Adipocyte (in vitro differentiated cells): ENCODE results near the gene TRAM2.

ENCODE experiments used
- DNase-seq: peaks from one replicate; pipeline ENCODE4 v3.0.0-alpha.2; 2015; ENCODE audit warnings: low read depth
- H3K27me3 ChIP-seq: replicated peaks from 2 replicates; pipeline ENCODE4 v1.7.0; 2013; ENCODE audit warnings: mild to moderate bottlenecking, low read length, moderate library complexity; ENCODE audit not compliant: control insufficient read depth, insufficient read depth
- H3K36me3 ChIP-seq: 2 replicates; pipeline ENCODE4 v1.7.0; 2013; ENCODE audit warnings: low read length, mild to moderate bottlenecking, moderate library complexity; ENCODE audit not compliant: control insufficient read depth, insufficient read depth, severe bottlenecking
- H3K4me1 ChIP-seq: 2 replicates; pipeline ENCODE4 v1.7.0; 2013; ENCODE audit warnings: mild to moderate bottlenecking, low read length, moderate library complexity; ENCODE audit not compliant: control insufficient read depth, insufficient read depth
- H3K4me3 ChIP-seq: 2 replicates; pipeline ENCODE4 v1.7.0; 2013; ENCODE audit warnings: mild to moderate bottlenecking, low read length, moderate library complexity
- H3K9ac ChIP-seq: 2 replicates; pipeline ENCODE4 v1.7.0; 2013; ENCODE audit warnings: mild to moderate bottlenecking, low read length, moderate library complexity
- H3K9me3 ChIP-seq: 2 replicates; pipeline ENCODE4 v1.7.0; 2013; ENCODE audit warnings: mild to moderate bottlenecking, low read length, moderate library complexity; ENCODE audit not compliant: control insufficient read depth

The TRAM2 gene

GRCh38 chr6:52576392-52577021, 353 bp downstream of the TRAM2 start:
- H3K27me3 ChIP-seq, result no peaks in the 10 kb centered on the region
- H3K9me3 ChIP-seq, result no peaks in the 10 kb centered on the region
- H3K4me1 ChIP-seq, result peaks cover 51% of the 10 kb centered on the region
- peak overlapping the region; percentile 90 for H3K4me3 ChIP-seq
- peak overlapping the region; percentile 97 for H3K9ac ChIP-seq
- DNase-seq, result peak; percentile 82
- peaks cover 14% of the 10 kb centered on the region for H3K36me3 ChIP-seq

DNA sequence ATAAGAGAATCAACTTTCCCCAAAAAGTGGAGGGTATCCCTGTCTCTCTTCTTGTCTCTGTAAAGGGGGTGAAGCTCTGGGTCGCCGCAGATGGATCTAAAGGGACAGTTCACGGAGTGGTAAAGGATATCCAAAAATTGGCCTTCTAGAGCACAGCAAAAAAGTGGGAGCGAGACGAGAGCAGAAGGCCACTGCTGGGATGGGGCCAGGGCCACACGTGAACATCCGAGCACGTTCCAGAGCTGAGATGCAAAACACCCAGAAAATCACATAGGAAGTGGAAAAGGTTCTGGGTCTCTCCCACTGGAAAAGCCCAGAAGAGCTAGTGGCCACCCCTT, 837 bp downstream of the TRAM2 start:
- H3K4me1 ChIP-seq, result peaks cover 56% of the 10 kb centered on the region
- peaks cover 12% of the 10 kb centered on the region for H3K36me3 ChIP-seq
- peak overlapping the region; percentile 90 for H3K4me3 ChIP-seq
- DNase-seq, result no peak
- H3K9ac ChIP-seq, result peak overlapping the region; percentile 97
- H3K27me3 ChIP-seq, result no peaks in the 10 kb centered on the region
- H3K9me3 ChIP-seq, result no peaks in the 10 kb centered on the region

- no peaks in the 10 kb centered on the region for H3K9me3 ChIP-seq
- H3K27me3 ChIP-seq, result no peaks in the 10 kb centered on the region
- peaks cover 12% of the 10 kb centered on the region for H3K36me3 ChIP-seq
- peak overlapping the region; percentile 97 for H3K9ac ChIP-seq
- peak overlapping the region; percentile 90 for H3K4me3 ChIP-seq
- peak; percentile 59 for DNase-seq
- H3K4me1 ChIP-seq, result peaks cover 60% of the 10 kb centered on the region
These were observed 1.4 kb downstream of the TRAM2 start for GRCh38 chr6:52575502-52575892.

- Histone ChIP-seq H3K9me3 (no peaks in the 10 kb centered on the region), H3K4me3 (peak overlapping the region; percentile 90), H3K4me1 (peaks cover 65% of the 10 kb centered on the region), H3K36me3 (peaks cover 12% of the 10 kb centered on the region), H3K9ac (peak overlapping the region; percentile 97), H3K27me3 (no peaks in the 10 kb centered on the region)
- DNase-seq, result peak; percentile 82
These were observed 2.0 kb downstream of the TRAM2 start for GRCh38 chr6:52574709-52575501.

- peak overlapping the region; percentile 90 for H3K4me3 ChIP-seq
- H3K36me3 ChIP-seq, result peaks cover 6% of the 10 kb centered on the region
- H3K9me3 ChIP-seq, result no peaks in the 10 kb centered on the region
- H3K27me3 ChIP-seq, result no peaks in the 10 kb centered on the region
- peak; percentile 59 for DNase-seq
- peaks cover 81% of the 10 kb centered on the region for H3K4me1 ChIP-seq
- H3K9ac ChIP-seq, result peak overlapping the region; percentile 97
These were observed 3.6 kb downstream of the TRAM2 start for GRCh38 chr6:52573295-52573694.

GRCh38 chr6:52572536-52572935, 4.3 kb downstream of the TRAM2 start:
- Histone ChIP-seq H3K4me1 (peaks cover 81% of the 10 kb centered on the region), H3K27me3 (no peaks in the 10 kb centered on the region), H3K4me3 (peak overlapping the region; percentile 90), H3K36me3 (peaks cover 6% of the 10 kb centered on the region), H3K9me3 (no peaks in the 10 kb centered on the region), H3K9ac (peak overlapping the region; percentile 97)
- DNase-seq, result no peak

- Histone ChIP-seq H3K27me3 (no peaks in the 10 kb centered on the region), H3K4me1 (peaks cover 91% of the 10 kb centered on the region), H3K4me3 (peak overlapping the region; percentile 55), H3K9ac (peak overlapping the region; percentile 63), H3K9me3 (no peaks in the 10 kb centered on the region), H3K36me3 (peaks cover 6% of the 10 kb centered on the region)
- no peak for DNase-seq
These were observed 5.6 kb downstream of the TRAM2 start for GRCh38 chr6:52571099-52571755.

GRCh38 chr6:52570291-52570700, 6.6 kb downstream of the TRAM2 start:
- H3K27me3 ChIP-seq, result no peaks in the 10 kb centered on the region
- no peaks in the 10 kb centered on the region for H3K9me3 ChIP-seq
- H3K4me1 ChIP-seq, result peaks cover 93% of the 10 kb centered on the region
- DNase-seq, result no peak
- peaks cover 6% of the 10 kb centered on the region for H3K36me3 ChIP-seq
- H3K4me3 ChIP-seq, result peak overlapping the region; percentile 57
- peak overlapping the region; percentile 56 for H3K9ac ChIP-seq

GRCh38 chr6:52568320-52568719, 8.5 kb downstream of the TRAM2 start:
- Histone ChIP-seq H3K27me3 (no peaks in the 10 kb centered on the region), H3K9me3 (no peaks in the 10 kb centered on the region), H3K4me1 (peaks cover 79% of the 10 kb centered on the region), H3K9ac (peak overlapping the region; percentile 61), H3K4me3 (peak overlapping the region; percentile 22), H3K36me3 (peaks cover 9% of the 10 kb centered on the region)
- DNase-seq, result no peak

DNA sequence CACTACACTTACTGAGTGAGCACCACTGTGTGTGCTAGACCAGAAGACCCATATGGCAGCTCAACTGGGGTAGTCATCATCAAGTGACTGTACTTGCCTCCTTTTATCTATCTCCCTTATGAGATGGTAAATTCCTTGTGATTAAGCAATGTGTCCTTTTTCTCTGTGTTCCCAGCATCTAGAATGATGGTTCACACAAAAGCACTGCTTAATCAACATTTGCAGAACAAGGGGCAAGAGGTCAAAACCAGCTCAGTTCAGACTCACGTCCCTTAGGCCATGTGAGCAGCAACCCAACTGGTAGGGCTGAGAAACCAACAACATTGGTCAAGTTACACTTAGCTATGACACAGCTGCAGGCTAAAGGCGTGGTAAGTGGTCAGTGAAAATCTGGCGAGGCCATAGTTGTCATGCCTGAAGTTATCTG, 10.0 kb downstream of the TRAM2 start:
- DNase-seq, result peak; percentile 84
- peaks cover 74% of the 10 kb centered on the region for H3K4me1 ChIP-seq
- H3K27me3 ChIP-seq, result no peaks in the 10 kb centered on the region
- no peaks in the 10 kb centered on the region for H3K9me3 ChIP-seq
- H3K36me3 ChIP-seq, result peaks cover 7% of the 10 kb centered on the region
- H3K4me3 ChIP-seq, result peak overlapping the region; percentile 8
- H3K9ac ChIP-seq, result peak overlapping the region; percentile 61

- Histone ChIP-seq H3K9me3 (no peaks in the 10 kb centered on the region), H3K27me3 (no peaks in the 10 kb centered on the region), H3K4me1 (peaks cover 67% of the 10 kb centered on the region), H3K36me3 (peaks cover 7% of the 10 kb centered on the region), H3K4me3 (peak overlapping the region; percentile 8), H3K9ac (peak overlapping the region; percentile 63)
- DNase-seq, result no peak
These were observed 10.7 kb downstream of the TRAM2 start for GRCh38 chr6:52566201-52566600.
